ENCODE results near the gene TBCCD1. TPM values are rescaled to one million over a fixed set of nuclear protein-coding genes. Genes with fewer than 3 reads are reported as not detected.

TBCCD1 gene, protein sequence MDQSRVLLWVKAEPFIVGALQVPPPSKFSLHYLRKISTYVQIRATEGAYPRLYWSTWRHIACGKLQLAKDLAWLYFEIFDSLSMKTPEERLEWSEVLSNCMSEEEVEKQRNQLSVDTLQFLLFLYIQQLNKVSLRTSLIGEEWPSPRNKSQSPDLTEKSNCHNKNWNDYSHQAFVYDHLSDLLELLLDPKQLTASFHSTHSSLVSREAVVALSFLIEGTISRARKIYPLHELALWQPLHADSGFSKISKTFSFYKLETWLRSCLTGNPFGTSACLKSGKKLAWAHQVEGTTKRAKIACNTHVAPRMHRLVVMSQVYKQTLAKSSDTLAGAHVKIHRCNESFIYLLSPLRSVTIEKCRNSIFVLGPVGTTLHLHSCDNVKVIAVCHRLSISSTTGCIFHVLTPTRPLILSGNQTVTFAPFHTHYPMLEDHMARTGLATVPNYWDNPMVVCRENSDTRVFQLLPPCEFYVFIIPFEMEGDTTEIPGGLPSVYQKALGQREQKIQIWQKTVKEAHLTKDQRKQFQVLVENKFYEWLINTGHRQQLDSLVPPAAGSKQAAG
- 10 to 100 TPM in 5 of 9 donors, 1 to 10 TPM in 4; 7.8 to 21.0 (median 10.1) TPM for total RNA-seq
- 10 to 100 TPM in 1 of 3 donors, 1 to 10 TPM in 2; 3.3 to 14.2 (median 3.3) TPM for polyA plus RNA-seq
- long read RNA-seq, donor 1: 0 reads
- long read RNA-seq, donor 2, partial matches to known transcripts: 0 of 1 reads
- long read RNA-seq, donor 2, other reads (novel, unspliced or antisense): 0 of 1 reads
- long read RNA-seq, donor 3, partial matches to known transcripts: 0 of 1 reads
- long read RNA-seq, donor 3, other reads (novel, unspliced or antisense): 0 of 1 reads
- long read RNA-seq, donor 4, partial matches to known transcripts: 2 of 4 reads
- long read RNA-seq, donor 4, other reads (novel, unspliced or antisense): 1 of 4 reads
- long read RNA-seq, donor 5, transcript TBCCD1-201 (8 exons, 2,441 nt): major isoform, 23 of 29 reads
- long read RNA-seq, donor 5, partial matches to known transcripts: 1 of 29 reads
- long read RNA-seq, donor 5, other reads (novel, unspliced or antisense): 5 of 29 reads
- long read RNA-seq, donor 6, partial matches to known transcripts: 0 of 3 reads
- long read RNA-seq, donor 6, other reads (novel, unspliced or antisense): 1 of 3 reads
- long read RNA-seq, donor 7, partial matches to known transcripts: 0 of 1 reads
- long read RNA-seq, donor 7, other reads (novel, unspliced or antisense): 0 of 1 reads
- long read RNA-seq, donor 8, transcript TBCCD1-201 (8 exons, 2,441 nt): major isoform, 5 of 39 reads
- long read RNA-seq, donor 8, partial matches to known transcripts: 34 of 39 reads
- long read RNA-seq, donor 8, other reads (novel, unspliced or antisense): 0 of 39 reads
- long read RNA-seq, donor 9, partial matches to known transcripts: 11 of 15 reads
- long read RNA-seq, donor 9, other reads (novel, unspliced or antisense): 0 of 15 reads
- long read RNA-seq, donor 10, partial matches to known transcripts: 13 of 16 reads
- long read RNA-seq, donor 10, other reads (novel, unspliced or antisense): 0 of 16 reads

- TF ChIP-seq, protein P1, sequence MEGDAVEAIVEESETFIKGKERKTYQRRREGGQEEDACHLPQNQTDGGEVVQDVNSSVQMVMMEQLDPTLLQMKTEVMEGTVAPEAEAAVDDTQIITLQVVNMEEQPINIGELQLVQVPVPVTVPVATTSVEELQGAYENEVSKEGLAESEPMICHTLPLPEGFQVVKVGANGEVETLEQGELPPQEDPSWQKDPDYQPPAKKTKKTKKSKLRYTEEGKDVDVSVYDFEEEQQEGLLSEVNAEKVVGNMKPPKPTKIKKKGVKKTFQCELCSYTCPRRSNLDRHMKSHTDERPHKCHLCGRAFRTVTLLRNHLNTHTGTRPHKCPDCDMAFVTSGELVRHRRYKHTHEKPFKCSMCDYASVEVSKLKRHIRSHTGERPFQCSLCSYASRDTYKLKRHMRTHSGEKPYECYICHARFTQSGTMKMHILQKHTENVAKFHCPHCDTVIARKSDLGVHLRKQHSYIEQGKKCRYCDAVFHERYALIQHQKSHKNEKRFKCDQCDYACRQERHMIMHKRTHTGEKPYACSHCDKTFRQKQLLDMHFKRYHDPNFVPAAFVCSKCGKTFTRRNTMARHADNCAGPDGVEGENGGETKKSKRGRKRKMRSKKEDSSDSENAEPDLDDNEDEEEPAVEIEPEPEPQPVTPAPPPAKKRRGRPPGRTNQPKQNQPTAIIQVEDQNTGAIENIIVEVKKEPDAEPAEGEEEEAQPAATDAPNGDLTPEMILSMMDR (IDR thresholded peaks at IDR 0.05): no peak
- TF ChIP-seq POLR2A (IDR thresholded peaks at IDR 0.05): peak; percentile 91 to 95
- intact Hi-C loops (cut with DNase I): no loop called here
- peak within 1 kb of the TSS; percentile 18 to 92 (median 85) for H3K27ac ChIP-seq
- WGBS, 4 donors: 0 to 2% (median 0%) methylated on average over 5 to 66 of the region's 66 CpGs
- no peaks in the 10 kb centered on the region for H3K9me3 ChIP-seq (replicated peaks in 1 of 3)
- peak within 1 kb of the TSS; percentile 35 to 96 (median 61) for H3K4me3 ChIP-seq
- H3K4me1 ChIP-seq (replicated peaks in 1 of 2): peaks cover 23 to 46% of the 10 kb centered on the region in 2 donors
- DNase-seq: peak; percentile 87 to 94 (median 90)
- H3K36me3 ChIP-seq (replicated peaks in 1 of 2): peaks cover 0 to 15% of the 10 kb centered on the region in 2 donors
- no peaks in the 10 kb centered on the region for H3K27me3 ChIP-seq
Measured at GRCh38 chr3:186567072-186567921, at the start of gene TBCCD1. TBCCD1 (minus strand) TSS chr3:186567339; CDS start chr3:186564329, 3,010 bp downstream.

DNA sequence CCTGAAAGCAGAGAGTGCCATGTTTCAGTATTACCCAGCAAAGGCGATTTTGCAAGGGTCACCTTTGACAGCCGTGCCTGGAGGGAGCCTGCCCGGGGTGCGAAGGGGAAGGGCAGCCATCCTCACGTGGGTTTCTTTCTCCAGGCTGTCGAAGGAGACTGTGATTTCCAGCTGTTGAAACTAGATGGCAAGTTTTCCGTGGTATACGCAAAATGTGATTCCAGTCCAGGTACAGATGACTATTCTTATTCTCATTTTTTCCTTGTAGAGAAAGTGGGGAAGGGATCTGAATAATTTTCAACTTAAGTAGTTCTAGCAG is 49.1 kb upstream of the TBCCD1 start:
- Histone ChIP-seq H3K4me3 (no peak overlapping the region), H3K4me1 (replicated peaks in 1 of 2) (no peaks in the 10 kb centered on the region), H3K27me3 (no peaks in the 10 kb centered on the region), H3K36me3 (replicated peaks in 1 of 2) (no peaks in the 10 kb centered on the region), H3K27ac (no peak overlapping the region), H3K9me3 (replicated peaks in 1 of 3) (no peaks in the 10 kb centered on the region)
- 69 to 82% (median 79%) methylated on average over 8 of the region's 8 CpGs for WGBS, 4 donors
- no peak for DNase-seq
- TF ChIP-seq, protein P1 (IDR thresholded peaks at IDR 0.05): no peak
- TF ChIP-seq POLR2A (IDR thresholded peaks at IDR 0.05): no peak
- intact Hi-C loops (cut with DNase I): loop anchor here (5.0 to 10.0 kb wide), 3 partner anchors 201 to 631 kb away; no protein-coding TSS in a partner anchor

DNA sequence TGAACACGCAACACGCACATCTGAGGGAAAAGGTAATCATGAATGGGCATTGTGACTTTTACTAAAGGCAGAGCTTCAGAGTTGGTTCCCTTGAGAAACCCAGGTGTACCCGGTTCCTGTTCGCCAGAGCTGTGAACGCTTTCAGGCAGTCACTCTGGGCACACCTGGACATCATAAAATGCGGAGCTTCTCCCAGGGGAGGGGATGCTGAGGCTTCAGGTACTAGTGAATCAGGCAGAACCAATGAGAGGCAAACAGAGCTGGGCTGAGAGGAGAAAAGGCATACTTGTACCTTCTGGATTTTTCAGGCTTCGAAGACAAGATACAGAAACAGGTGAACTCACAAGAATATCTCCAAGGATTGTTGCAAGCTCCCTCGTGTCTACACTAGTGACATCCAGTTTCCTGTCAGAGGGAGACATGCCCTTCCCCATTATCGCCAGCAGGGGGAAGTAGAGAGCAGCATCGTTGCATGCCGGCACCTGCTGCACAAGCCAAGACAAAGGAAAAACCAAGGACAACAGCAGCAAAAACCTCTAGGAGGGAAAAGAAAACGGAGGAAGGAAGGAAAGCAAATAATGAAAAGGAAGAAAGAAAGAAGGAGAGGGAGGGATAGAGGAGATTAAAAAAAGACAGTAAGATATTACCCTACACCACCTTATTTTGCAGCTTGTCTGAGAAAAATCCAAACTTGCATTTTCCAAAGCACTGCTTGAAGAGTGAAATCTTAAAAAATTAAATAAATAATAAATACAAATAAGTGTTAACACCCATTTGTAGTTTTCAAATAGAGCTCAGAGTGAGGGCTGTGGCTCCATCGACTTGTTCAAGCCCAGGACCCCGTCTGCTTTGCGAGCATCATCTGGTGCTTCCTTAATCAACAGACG is 47.7 kb upstream of the TBCCD1 start:
- no peaks in the 10 kb centered on the region for H3K9me3 ChIP-seq (replicated peaks in 1 of 3)
- no peak overlapping the region for H3K27ac ChIP-seq
- no peaks in the 10 kb centered on the region for H3K4me1 ChIP-seq (replicated peaks in 1 of 2)
- no peaks in the 10 kb centered on the region for H3K36me3 ChIP-seq (replicated peaks in 1 of 2)
- intact Hi-C loops (cut with DNase I): loop anchor here (5.0 to 10.0 kb wide), 3 partner anchors 202 to 630 kb away; no protein-coding TSS in a partner anchor
- H3K27me3 ChIP-seq: no peaks in the 10 kb centered on the region
- TF ChIP-seq, protein P1 (IDR thresholded peaks at IDR 0.05): peak; percentile 90 to 98 (median 92)
- no peak for TF ChIP-seq POLR2A (IDR thresholded peaks at IDR 0.05)
- peak; percentile 65 to 92 (median 79) for DNase-seq
- 26 to 31% (median 30%) methylated on average over 16 of the region's 16 CpGs for WGBS, 4 donors
- no peak overlapping the region for H3K4me3 ChIP-seq
